Suprapubic skin (tissue), 4 donors: ENCODE results near the gene MARCKSL1. TPM values are rescaled to one million over a fixed set of nuclear protein-coding genes. Genes with fewer than 3 reads are reported as not detected.

Source experiments
- DNase-seq, 2 donors: peaks; one replicate each; pipeline ENCODE4 v3.0.0-alpha.2; 2019; ENCODE audit warnings: low spot score in 2 of 2
- H3K27ac ChIP-seq: fragments of 200-600 bp; sonication (generic); one replicate; pipeline ENCODE4 v1.5.1; 2019
- H3K27me3 ChIP-seq: fragments of 200-600 bp; sonication (generic); one replicate; pipeline ENCODE4 v1.5.1; 2019
- H3K36me3 ChIP-seq: fragments of 200-600 bp; sonication (generic); one replicate; pipeline ENCODE4 v1.5.1; 2019
- H3K4me1 ChIP-seq: fragments of 200-600 bp; sonication (generic); one replicate; pipeline ENCODE4 v1.5.1; 2019
- H3K4me3 ChIP-seq: fragments of 200-600 bp; sonication (generic); one replicate; pipeline ENCODE4 v1.5.1; 2019; ENCODE audit warnings: mild to moderate bottlenecking
- H3K9me3 ChIP-seq: fragments of 200-600 bp; sonication (generic); one replicate; pipeline ENCODE4 v1.5.1; 2019
- EP300 ChIP-seq: sonication (generic); formaldehyde crosslinking; IDR thresholded peaks from one replicate; pipeline ENCODE4 v1.6.1; 2017; ENCODE audit warnings: antibody characterized with exemption
- POLR2A ChIP-seq, 2 donors: fragments of 450-650 bp; IDR thresholded peaks; one replicate each; pipeline ENCODE4 v1.6.1; 2017; ENCODE audit warnings: antibody characterized with exemption in 2 of 2, mild to moderate bottlenecking in 2 of 2, moderate library complexity in 2 of 2
- POLR2AphosphoS5 ChIP-seq, 3 donors: sonication (generic); formaldehyde crosslinking; IDR thresholded peaks; one replicate each; pipeline ENCODE4 v1.6.1; 2017; ENCODE audit warnings: antibody characterized with exemption in 3 of 3
- WGBS: methylation state at CpG from one replicate; pipeline ENCODE4 v1.1.5; 2018; 5-methylcytosine and 5-hydroxymethylcytosine counted together
- total RNA-seq, 4 donors: library from RNA; depleted of rRNA; stranded (reverse); fragments of >200 nt; gene quantifications; one replicate each; pipeline ENCODE4 v1.1.0, GENCODE V29; 2016
- TF ChIP-seq, protein P1 (sequence below), 2 donors: fragments of 200-600 bp in 1 of 2; fragments of 450-650 bp in 1 of 2; sonication (generic) in 1 of 2; IDR thresholded peaks; one replicate each; pipeline ENCODE4 v1.5.1; 2016 to 2019; ENCODE audit warnings: antibody characterized with exemption in 2 of 2, mild to moderate bottlenecking in 1 of 2, moderate library complexity in 1 of 2

Gene MARCKSL1
- total RNA-seq, 4 donors from 2014 or later = 12.8 to 25.1 (median 19.3) TPM

DNA sequence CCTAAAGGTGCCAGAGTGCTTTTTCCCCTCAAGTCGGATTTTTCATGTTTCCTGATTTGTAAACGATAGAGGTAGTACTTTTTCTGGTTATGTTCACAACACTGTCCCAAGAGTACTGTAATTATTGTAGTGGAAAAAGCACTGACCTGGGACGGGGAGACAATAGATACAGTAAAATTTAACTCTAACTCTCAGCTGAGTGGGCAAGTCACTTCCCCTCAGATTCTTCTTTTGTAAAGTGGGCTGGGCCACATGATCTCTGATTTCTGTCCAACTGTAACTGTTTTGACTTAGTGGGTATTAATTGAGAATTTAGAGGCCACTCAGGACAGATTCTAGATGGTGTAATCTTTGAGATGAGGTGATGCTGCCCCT lies 19.1 kb downstream of the MARCKSL1 start:
- H3K27ac ChIP-seq = no peak overlapping the region
- H3K4me1 ChIP-seq = no peaks in the 10 kb centered on the region
- H3K4me3 ChIP-seq = no peak overlapping the region
- H3K9me3 ChIP-seq = no peaks in the 10 kb centered on the region
- no peak for TF ChIP-seq EP300
- TF ChIP-seq, protein P1, sequence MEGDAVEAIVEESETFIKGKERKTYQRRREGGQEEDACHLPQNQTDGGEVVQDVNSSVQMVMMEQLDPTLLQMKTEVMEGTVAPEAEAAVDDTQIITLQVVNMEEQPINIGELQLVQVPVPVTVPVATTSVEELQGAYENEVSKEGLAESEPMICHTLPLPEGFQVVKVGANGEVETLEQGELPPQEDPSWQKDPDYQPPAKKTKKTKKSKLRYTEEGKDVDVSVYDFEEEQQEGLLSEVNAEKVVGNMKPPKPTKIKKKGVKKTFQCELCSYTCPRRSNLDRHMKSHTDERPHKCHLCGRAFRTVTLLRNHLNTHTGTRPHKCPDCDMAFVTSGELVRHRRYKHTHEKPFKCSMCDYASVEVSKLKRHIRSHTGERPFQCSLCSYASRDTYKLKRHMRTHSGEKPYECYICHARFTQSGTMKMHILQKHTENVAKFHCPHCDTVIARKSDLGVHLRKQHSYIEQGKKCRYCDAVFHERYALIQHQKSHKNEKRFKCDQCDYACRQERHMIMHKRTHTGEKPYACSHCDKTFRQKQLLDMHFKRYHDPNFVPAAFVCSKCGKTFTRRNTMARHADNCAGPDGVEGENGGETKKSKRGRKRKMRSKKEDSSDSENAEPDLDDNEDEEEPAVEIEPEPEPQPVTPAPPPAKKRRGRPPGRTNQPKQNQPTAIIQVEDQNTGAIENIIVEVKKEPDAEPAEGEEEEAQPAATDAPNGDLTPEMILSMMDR (IDR thresholded peaks at IDR 0.05) = no peak
- TF ChIP-seq POLR2AphosphoS5 (IDR thresholded peaks at IDR 0.05) = no peak
- no peak for TF ChIP-seq POLR2A (IDR thresholded peaks at IDR 0.05)
- peaks cover 18% of the 10 kb centered on the region for H3K36me3 ChIP-seq
- WGBS = 70% methylated on average over 3 of the region's 3 CpGs
- DNase-seq = no peak
- H3K27me3 ChIP-seq = no peaks in the 10 kb centered on the region

DNA sequence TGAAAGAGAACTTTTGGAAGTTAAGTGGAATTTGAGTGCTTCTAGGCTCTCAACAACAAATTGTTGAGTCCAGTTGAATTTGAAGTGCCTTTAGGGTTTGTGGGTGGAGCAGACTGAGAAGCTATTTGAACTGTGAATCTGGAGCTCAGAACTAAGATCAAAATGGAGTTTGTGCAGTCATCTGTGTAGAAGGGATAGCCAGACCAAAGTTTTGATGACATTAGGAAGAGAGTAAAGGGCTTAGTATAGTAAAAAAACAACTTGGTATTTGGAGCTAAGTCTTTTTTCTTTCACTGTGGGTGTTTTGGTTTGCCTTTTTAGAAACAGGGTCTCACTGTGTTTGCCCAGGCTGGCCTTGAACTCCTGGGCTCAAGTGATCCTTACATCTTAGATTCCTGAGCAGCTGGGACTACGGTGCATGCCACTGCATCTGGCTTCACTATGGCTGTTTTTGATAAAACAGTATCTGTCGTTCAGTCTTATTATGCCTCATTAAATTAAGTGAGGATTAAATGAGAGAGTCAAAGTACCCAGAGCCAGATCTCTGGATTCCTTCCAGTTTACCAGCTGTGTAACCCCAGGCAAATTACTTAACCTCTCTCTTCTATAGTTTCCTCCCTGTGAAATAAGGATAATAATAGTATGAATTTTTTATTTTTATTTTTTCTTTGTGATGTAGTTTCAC lies 24.2 kb downstream of the MARCKSL1 start:
- Histone ChIP-seq H3K4me3 (no peak overlapping the region), H3K9me3 (no peaks in the 10 kb centered on the region), H3K27me3 (no peaks in the 10 kb centered on the region), H3K36me3 (peaks cover 7% of the 10 kb centered on the region), H3K4me1 (no peaks in the 10 kb centered on the region), H3K27ac (no peak overlapping the region)
- TF ChIP-seq POLR2AphosphoS5 (IDR thresholded peaks at IDR 0.05) (no peak), POLR2A (IDR thresholded peaks at IDR 0.05) (no peak), EP300 (no peak)
- TF ChIP-seq, protein P1 (IDR thresholded peaks at IDR 0.05) = no peak
- 53% methylated on average over 2 of the region's 2 CpGs for WGBS
- DNase-seq = no peak

DNA sequence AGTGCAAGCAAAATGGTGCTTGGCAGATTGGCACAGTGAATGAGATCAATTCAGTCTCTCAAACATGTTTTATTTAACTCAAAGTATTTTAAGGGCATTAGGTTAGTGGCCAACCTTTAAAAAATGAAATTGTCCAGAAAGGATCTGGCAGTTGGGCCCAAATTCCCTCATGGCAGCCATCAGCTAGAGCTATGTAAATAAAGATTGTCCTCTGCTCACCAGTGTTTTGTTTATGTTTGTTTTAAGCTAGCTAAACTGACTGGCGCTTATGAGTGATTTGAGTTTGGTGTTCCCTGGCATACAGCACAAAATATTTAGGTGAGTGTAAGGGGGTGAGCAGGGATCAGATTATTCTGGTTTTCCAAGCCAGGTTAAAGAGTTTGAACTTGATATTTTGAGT lies 26.1 kb downstream of the MARCKSL1 start:
- WGBS = 79% methylated on average over 1 of the region's 1 CpG

DNA sequence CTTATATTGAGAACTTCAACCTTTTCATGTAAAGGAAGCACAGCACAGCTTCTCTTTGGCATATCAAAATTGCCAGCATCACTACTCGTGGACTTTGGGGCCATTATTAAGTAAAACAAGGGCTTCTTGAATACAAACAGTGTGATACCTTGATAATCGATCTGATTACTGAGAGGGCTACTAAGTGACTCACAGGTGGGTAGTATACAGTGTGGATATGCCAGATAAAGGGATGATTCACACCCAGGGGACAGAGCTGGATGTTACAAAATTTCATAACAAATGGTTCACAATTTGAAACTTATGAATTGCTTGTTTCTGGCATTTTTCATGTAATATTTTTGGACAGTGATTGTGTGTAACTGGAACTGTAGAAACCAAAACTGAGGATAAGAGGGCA lies 28.7 kb downstream of the MARCKSL1 start:
- Histone ChIP-seq H3K4me1 (no peaks in the 10 kb centered on the region), H3K4me3 (no peak overlapping the region), H3K36me3 (peaks cover 35% of the 10 kb centered on the region), H3K27ac (no peak overlapping the region), H3K9me3 (peaks cover 6% of the 10 kb centered on the region), H3K27me3 (no peaks in the 10 kb centered on the region)
- no peak for DNase-seq
- TF ChIP-seq POLR2A (IDR thresholded peaks at IDR 0.05) (no peak), POLR2AphosphoS5 (IDR thresholded peaks at IDR 0.05) (no peak), EP300 (no peak)
- TF ChIP-seq, protein P1 (IDR thresholded peaks at IDR 0.05) = no peak
- WGBS = 61% methylated on average over 2 of the region's 2 CpGs

More for the DNA sequence above, 26.1 kb downstream of the MARCKSL1 start:
- TF ChIP-seq, protein P1 (IDR thresholded peaks at IDR 0.05) = no peak
- TF ChIP-seq POLR2AphosphoS5 (IDR thresholded peaks at IDR 0.05) (no peak), POLR2A (IDR thresholded peaks at IDR 0.05) (no peak), EP300 (no peak)
- Histone ChIP-seq H3K4me1 (no peaks in the 10 kb centered on the region), H3K27ac (no peak overlapping the region), H3K4me3 (no peak overlapping the region), H3K27me3 (no peaks in the 10 kb centered on the region), H3K9me3 (peaks cover 5% of the 10 kb centered on the region), H3K36me3 (peaks cover 10% of the 10 kb centered on the region)
- no peak for DNase-seq

DNA sequence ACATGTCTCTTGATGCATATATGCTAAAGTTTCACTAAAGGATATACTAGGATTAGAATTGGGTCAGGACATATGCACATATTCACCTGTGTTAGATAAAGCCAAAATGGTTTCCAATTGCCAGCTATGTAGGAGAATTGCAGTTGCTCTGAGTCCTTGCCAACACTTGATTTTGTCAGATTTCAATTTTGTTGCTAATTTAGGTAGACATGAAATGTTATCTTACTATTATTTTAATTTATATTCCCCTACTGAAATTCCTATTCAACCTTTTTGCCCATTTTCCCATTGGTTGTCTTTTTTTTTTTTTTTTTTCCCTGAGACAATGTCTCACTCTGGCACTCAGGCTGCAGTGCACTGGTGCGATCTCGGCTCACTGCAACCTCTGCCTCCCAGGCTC lies 30.7 kb downstream of the MARCKSL1 start:
- Histone ChIP-seq H3K4me1 (no peaks in the 10 kb centered on the region), H3K9me3 (peaks cover 6% of the 10 kb centered on the region), H3K4me3 (no peak overlapping the region), H3K27ac (no peak overlapping the region), H3K27me3 (no peaks in the 10 kb centered on the region), H3K36me3 (peaks cover 35% of the 10 kb centered on the region)
- no peak for DNase-seq
- TF ChIP-seq EP300 (no peak), POLR2A (IDR thresholded peaks at IDR 0.05) (no peak), POLR2AphosphoS5 (IDR thresholded peaks at IDR 0.05) (no peak)
- TF ChIP-seq, protein P1 (IDR thresholded peaks at IDR 0.05) = no peak
- WGBS = 100% methylated on average over 2 of the region's 2 CpGs
